ENCODE measurements around the gene MRPL38. TPM values are rescaled to one million over a fixed set of nuclear protein-coding genes. Genes with fewer than 3 reads are reported as not detected.
"Not testable (repeated sequence)": the region's sequence is repeated elsewhere in the genome, so short reads cannot be mapped to it uniquely, and the experiment has no call there.

The MRPL38 gene
- total RNA-seq, 1 donor from 2014 or later = 35.4 TPM

- peak; percentile 100 for DNase-seq (ENCODE audit: low read depth in 2 of 2)
These were observed 49.2 kb downstream of the MRPL38 start, which contains the start of gene WBP2 for GRCh38 chr17:75855310-75856061. Gene WBP2 (minus strand): TSS chr17:75855335. CDS start chr17:75855297, 38 bp downstream.

GRCh38 chr17:75854881-75855309, 49.8 kb downstream of the MRPL38 start:
- DNase-seq (ENCODE audit: low read depth in 2 of 2) = peak in 1 of 2 donors; percentile 86

- DNase-seq (ENCODE audit: low read depth in 2 of 2) = peak in 1 of 2 donors; percentile 84
These were observed 50.5 kb downstream of the MRPL38 start for GRCh38 chr17:75854101-75854748.

GRCh38 chr17:75853433-75853832, 51.3 kb downstream of the MRPL38 start:
- DNase-seq (ENCODE audit: low read depth in 2 of 2) = peak; percentile 83 to 95

GRCh38 chr17:75851693-75851991, 53.0 kb downstream of the MRPL38 start:
- not testable (repeated sequence) for DNase-seq (ENCODE audit: low read depth in 2 of 2)

GRCh38 chr17:75850928-75851692, 53.6 kb downstream of the MRPL38 start:
- no peak for DNase-seq (ENCODE audit: low read depth in 2 of 2)

GRCh38 chr17:75849724-75850123, 55.0 kb downstream of the MRPL38 start:
- peak in 1 of 2 donors; percentile 42 for DNase-seq (ENCODE audit: low read depth in 2 of 2)

GRCh38 chr17:75849279-75849646, 55.4 kb downstream of the MRPL38 start:
- no peak for DNase-seq (ENCODE audit: low read depth in 2 of 2)

Other genes starting within 250 kb of the MRPL38 start
- gene RECQL5, start 237.7 kb downstream of the MRPL38 start, total RNA-seq = 11.2 and 11.5 TPM in 2 replicates
- 41.2 and 44.9 TPM in 2 replicates for gene SAP30BP, start 237.5 kb downstream of the MRPL38 start, total RNA-seq
- 16.9 and 37.6 TPM in 2 replicates for gene ITGB4, start 183.4 kb downstream of the MRPL38 start, total RNA-seq
- gene GALK1, start 139.7 kb downstream of the MRPL38 start, total RNA-seq = 85.7 and 96.2 TPM in 2 replicates
- gene UNK, start 120.1 kb downstream of the MRPL38 start, total RNA-seq = 6.3 and 13.1 TPM in 2 replicates
- gene UNC13D, start 60.5 kb downstream of the MRPL38 start, total RNA-seq = 2.8 and 2.9 TPM in 2 replicates
- gene WBP2, start 49.5 kb downstream of the MRPL38 start, total RNA-seq = 22.3 and 33.9 TPM in 2 replicates
- gene TRIM47, start 26.3 kb downstream of the MRPL38 start, total RNA-seq = 58.4 and 74.0 TPM in 2 replicates
- gene TRIM65, start 7.9 kb downstream of the MRPL38 start, total RNA-seq = 23.0 and 31.9 TPM in 2 replicates
- 3.5 and 3.9 TPM in 2 replicates for gene FBF1, start 36.2 kb upstream of the MRPL38 start, total RNA-seq
- 39.3 and 51.2 TPM in 2 replicates for gene ACOX1, start 74.3 kb upstream of the MRPL38 start, total RNA-seq
- 20.7 and 31.5 TPM in 2 replicates for gene TEN1, start 74.4 kb upstream of the MRPL38 start, total RNA-seq
- 0.13 and 0.76 TPM in 2 replicates for gene CDK3, start 96.0 kb upstream of the MRPL38 start, total RNA-seq
- gene EVPL, start 122.4 kb upstream of the MRPL38 start, total RNA-seq = under 0.01 TPM in 1 of 2 replicates, not detected in the other
- 22.6 and 28.7 TPM in 2 replicates for gene SRP68, start 167.6 kb upstream of the MRPL38 start, total RNA-seq
- gene GALR2, start 169.9 kb upstream of the MRPL38 start, total RNA-seq = under 0.01 TPM in 2 replicates
- gene ZACN, start 174.3 kb upstream of the MRPL38 start, total RNA-seq = not detected in 2 replicates
- 58.8 and 89.9 TPM in 2 replicates for gene EXOC7, start 198.9 kb upstream of the MRPL38 start, total RNA-seq
- gene FOXJ1, start 236.4 kb upstream of the MRPL38 start, total RNA-seq = not detected in 2 replicates